HCT116 (cell line): ENCODE measurements around the gene WFDC5. TPM values are rescaled to one million over a fixed set of nuclear protein-coding genes. Genes with fewer than 3 reads are reported as not detected.

Experiments used
- ATAC-seq: fragments of 200-7000 bp; cut with Tn5 transposase; 2 replicates; pipeline ENCODE4 v1.9.1; 2020; ENCODE audit warnings: mild to moderate bottlenecking, moderate library complexity
- BruUV-seq: library from RNA; stranded (reverse); fragments of 400-500 nt; replicated peaks from 2 replicates; lab custom pipeline; 2021; lab: Mats Ljungman, UMichigan
- CTCF ChIA-PET: fragments of 300-600 bp; sonication (Branson Sonifier 250); formaldehyde crosslinking; loops from one replicate; lab custom pipeline; 2021; ENCODE audit warnings: antibody characterized with exemption; lab: Charles Lee
- POLR2A ChIA-PET: fragments of 300-600, 350-600 bp; sonication (Branson Sonifier 250); formaldehyde crosslinking; loops from one replicate; lab custom pipeline; 2021; ENCODE audit warnings: antibody characterized with exemption; lab: Charles Lee
- RAD21 ChIA-PET, 2 experiments: fragments of 300-600 bp; sonication (Branson Sonifier 250); formaldehyde crosslinking; loops; one replicate each; lab custom pipeline; 2023; ENCODE audit warnings: low total read pairs in 2 of 2; ENCODE audit not compliant: uncharacterized antibody in 2 of 2, unreplicated experiment in 2 of 2, low non-redundant PET in 1 of 2; lab: Charles Lee
- DNase-seq: peaks from one replicate; pipeline ENCODE4 v3.0.0-alpha.2; 2010; ENCODE audit warnings: low read depth, low spot score
- H2AFZ ChIP-seq: fragments of 200-600 bp; shearing (Covaris generic), sonication (generic); 2 replicates; pipeline ENCODE4 v1.6.1; 2017; ENCODE audit warnings: low read depth, mixed run types, mixed read lengths, antibody characterized with exemption, low read length; ENCODE audit not compliant: poor library complexity, severe bottlenecking
- H3K27ac ChIP-seq: 2 replicates; pipeline ENCODE4 v1.5.1; 2012; ENCODE audit warnings: low read depth, low read length
- H3K27me3 ChIP-seq: fragments of 200-600 bp; sonication (generic); 2 replicates; pipeline ENCODE4 v1.6.1; 2016; ENCODE audit warnings: mixed run types, low read length, mixed read lengths; ENCODE audit not compliant: insufficient read depth
- H3K36me3 ChIP-seq, 2 experiments: fragments of 200-500 bp in 1 of 2; fragments of 200-600 bp in 1 of 2; sonication (Bioruptor generic) in 1 of 2; sonication (generic) in 1 of 2; 2 replicates each; pipeline versions ENCODE4 v1.5.1 to v1.6.1; 2014 to 2016; ENCODE audit warnings: low read length in 2 of 2, inconsistent platforms in 1 of 2, mixed read lengths in 1 of 2, mixed run types in 1 of 2; ENCODE audit not compliant: insufficient read depth in 2 of 2, control insufficient read depth in 1 of 2
- H3K4me1 ChIP-seq, 2 experiments: fragments of 200-600 bp in 1 of 2; sonication (generic) in 1 of 2; 2 replicates each; pipeline versions ENCODE4 v1.5.1 to v1.6.1; 2012 to 2017; ENCODE audit warnings: low read length in 2 of 2, inconsistent platforms in 1 of 2, mild to moderate bottlenecking in 1 of 2, mixed read lengths in 1 of 2, mixed run types in 1 of 2, moderate library complexity in 1 of 2; ENCODE audit not compliant: insufficient read depth in 2 of 2, control insufficient read depth in 1 of 2
- H3K4me2 ChIP-seq: fragments of 200-600 bp; sonication (generic); 2 replicates; pipeline ENCODE4 v1.6.1; 2017; ENCODE audit warnings: mixed run types, low read length, mixed read lengths
- H3K4me3 ChIP-seq, 2 experiments: fragments of 200-600 bp in 1 of 2; sonication (generic) in 1 of 2; replicated peaks in 1 of 2; 2 replicates each; pipeline ENCODE4 v1.5.1; 2011 to 2016; ENCODE audit warnings: low read length in 2 of 2, control low read depth in 1 of 2, low read depth in 1 of 2, mild to moderate bottlenecking in 1 of 2, mixed read lengths in 1 of 2, mixed run types in 1 of 2
- H3K79me2 ChIP-seq: fragments of 200-600 bp; sonication (generic); 2 replicates; pipeline ENCODE4 v1.6.1; 2017; ENCODE audit warnings: mild to moderate bottlenecking, mixed run types, low read length, moderate library complexity, mixed read lengths; ENCODE audit not compliant: insufficient read depth
- H3K9ac ChIP-seq: fragments of 200-600 bp; sonication (generic); 2 replicates; pipeline ENCODE4 v1.6.1; 2016; ENCODE audit warnings: low read length, mixed read lengths
- H3K9me2 ChIP-seq: fragments of 200-600 bp; sonication (generic), shearing (Covaris generic); 2 replicates; pipeline ENCODE4 v1.6.1; 2017; ENCODE audit warnings: mixed run types, mild to moderate bottlenecking, moderate library complexity; ENCODE audit not compliant: insufficient read depth
- H3K9me3 ChIP-seq, 2 experiments: fragments of 200-500 bp in 1 of 2; fragments of 200-600 bp in 1 of 2; sonication (Bioruptor generic) in 1 of 2; sonication (generic) in 1 of 2; 2 replicates each; pipeline ENCODE4 v1.6.1; 2014 to 2017; ENCODE audit warnings: low read length in 2 of 2, mixed read lengths in 2 of 2, inconsistent platforms in 1 of 2, low read depth in 1 of 2, mild to moderate bottlenecking in 1 of 2, mixed run types in 1 of 2, moderate library complexity in 1 of 2; ENCODE audit not compliant: control insufficient read depth in 1 of 2, insufficient read depth in 1 of 2
- H4K20me1 ChIP-seq: fragments of 200-600 bp; sonication (generic), shearing (Covaris generic); 2 replicates; pipeline ENCODE4 v1.6.1; 2017; ENCODE audit warnings: mixed run types, mild to moderate bottlenecking, moderate library complexity; ENCODE audit not compliant: insufficient read depth
- ATF3 ChIP-seq: IDR thresholded peaks from 2 replicates; pipeline ENCODE4 v1.6.1; 2012
- CBX3 ChIP-seq: IDR thresholded peaks from 2 replicates; pipeline ENCODE4 v1.6.1; 2012; ENCODE audit warnings: low read depth
- CTCF ChIP-seq, 3 experiments: fragments of 200-600 bp in 1 of 3; sonication (generic) in 1 of 3; IDR thresholded peaks in 2 of 3; conservative IDR thresholded peaks in 1 of 3; 2 replicates each; pipeline ENCODE4 v1.5.1; 2012 to 2017; ENCODE audit warnings: low read depth in 2 of 3, low read length in 2 of 3, antibody characterized with exemption in 1 of 3, borderline replicate concordance in 1 of 3, control low read depth in 1 of 3, mild to moderate bottlenecking in 1 of 3, mixed read lengths in 1 of 3, mixed run types in 1 of 3, moderate library complexity in 1 of 3; ENCODE audit not compliant: insufficient read depth in 1 of 3
- EGR1 ChIP-seq: IDR thresholded peaks from 2 replicates; pipeline ENCODE4 v1.6.1; 2012; ENCODE audit warnings: low read depth
- ELF1 ChIP-seq: IDR thresholded peaks from 2 replicates; pipeline ENCODE4 v1.6.1; 2012; ENCODE audit warnings: low read depth, borderline replicate concordance
- EZH2 ChIP-seq: fragments of 200-600 bp; sonication (generic); IDR thresholded peaks from 2 replicates; pipeline ENCODE4 v1.6.1; 2017; ENCODE audit warnings: antibody characterized with exemption, mixed run types
- EZH2phosphoT487 ChIP-seq: fragments of 200-600 bp; IDR thresholded peaks from 2 replicates; pipeline ENCODE4 v1.6.1; 2018; ENCODE audit warnings: antibody characterized with exemption, borderline replicate concordance
- FOSL1 ChIP-seq: IDR thresholded peaks from 2 replicates; pipeline ENCODE4 v1.6.1; 2012; ENCODE audit warnings: low read depth
- JUND ChIP-seq: IDR thresholded peaks from 2 replicates; pipeline ENCODE4 v1.6.1; 2012
- MAX ChIP-seq: IDR thresholded peaks from 2 replicates; pipeline ENCODE4 v1.6.1; 2012
- POLR2A ChIP-seq: IDR thresholded peaks from 2 replicates; pipeline ENCODE4 v1.7.0; 2011; ENCODE audit warnings: borderline replicate concordance; ENCODE audit not compliant: insufficient read depth, insufficient read length; ENCODE audit errors: extremely low read depth
- REST ChIP-seq: IDR thresholded peaks from 2 replicates; pipeline ENCODE4 v1.6.1; 2012; ENCODE audit warnings: low read depth
- SIN3A ChIP-seq: IDR thresholded peaks from 2 replicates; pipeline ENCODE4 v1.6.1; 2012; ENCODE audit warnings: low read depth
- SP1 ChIP-seq: IDR thresholded peaks from 2 replicates; pipeline ENCODE4 v1.6.1; 2012; ENCODE audit warnings: low read depth
- TCF7L2 ChIP-seq: IDR thresholded peaks from 2 replicates; pipeline ENCODE4 v1.7.0; 2011; ENCODE audit warnings: borderline replicate concordance, inconsistent platforms; ENCODE audit not compliant: insufficient read depth, insufficient read length; ENCODE audit errors: extremely low read depth
- YY1 ChIP-seq: IDR thresholded peaks from 2 replicates; pipeline ENCODE4 v1.6.1; 2011; ENCODE audit warnings: low read length, low read depth, moderate library complexity, mild to moderate bottlenecking; ENCODE audit not compliant: insufficient replicate concordance; ENCODE audit errors: extremely low read depth
- ZFX ChIP-seq: fragments of 450-650 bp; IDR thresholded peaks from 2 replicates; pipeline ENCODE4 v1.6.1; 2017
- ZNF274 ChIP-seq: fragments of 200-500 bp; sonication (Bioruptor generic); IDR thresholded peaks from 2 replicates; pipeline ENCODE4 v1.6.1; 2014; ENCODE audit warnings: mild to moderate bottlenecking, low read depth, low read length, inconsistent platforms
- intact Hi-C: fragments of 100-400 bp; cut with micrococcal nuclease; formaldehyde crosslinking; loops from 2 replicates; pipeline ENCODE4 v1.10.0; 2022
- total RNA-seq: library from RNA; stranded (reverse); gene quantifications from one replicate; pipeline ENCODE4 v1.2.1, GENCODE V29; 2021; ENCODE audit not compliant: unreplicated experiment

The WFDC5 gene
- total RNA-seq, 1 experiment from 2014 or later, result not detected

- TF ChIP-seq SP1 (no peak), EZH2phosphoT487 (no peak)
Measured at GRCh38 chr20:45149062-45149461, 34.1 kb upstream of the WFDC5 start (continued).

GRCh38 chr20:45140836-45141235 lies 25.9 kb upstream of the WFDC5 start:
- Histone ChIP-seq H3K4me3 (no peak overlapping the region), H3K9me3 (no peaks in the 10 kb centered on the region), H3K4me2 (no peak overlapping the region), H3K79me2 (no peaks in the 10 kb centered on the region), H3K27me3 (peaks cover 16% of the 10 kb centered on the region; the same call in 1 of the 2 replicates), H3K27ac (no peak overlapping the region), H2AFZ (no peak overlapping the region), H3K9ac (no peak overlapping the region), H3K36me3 (no peaks in the 10 kb centered on the region), H3K9me2 (no peaks in the 10 kb centered on the region), H3K4me1 (peaks cover 0 to 7% of the 10 kb centered on the region in 2 experiments; a peak in 2 of 4 replicates), H4K20me1 (no peaks in the 10 kb centered on the region)
- ATAC-seq, result no peak
- TF ChIP-seq EZH2phosphoT487 (no peak), FOSL1 (no peak), CTCF (IDR thresholded peaks at IDR 0.05 in 2 of 3, conservative IDR thresholded peaks at IDR 0.05 in 1 of 3; ENCODE audit: borderline replicate concordance in 1 of 3, insufficient read depth in 1 of 3, low read depth in 2 of 3, low read length in 2 of 3) (no peak), POLR2A (no peak), EGR1 (no peak), ATF3 (no peak), TCF7L2 (no peak), JUND (no peak), YY1 (no peak), REST (no peak), ZFX (no peak), ELF1 (no peak), CBX3 (no peak), MAX (no peak), ZNF274 (no peak), SIN3A (no peak), SP1 (no peak), EZH2 (no peak)
- intact Hi-C loops, result no loop called here
- ChIA-PET RAD21 (no interaction called here), CTCF (interaction anchor here (1.6 kb wide), 1 partner anchor 89 kb away, joined by 3 read pairs; no protein-coding TSS in a partner anchor), POLR2A (no interaction called here)
- no peak for DNase-seq
- BruUV-seq, result no TSS peak
